ENCODE data around the gene PM20D1.

DNA sequence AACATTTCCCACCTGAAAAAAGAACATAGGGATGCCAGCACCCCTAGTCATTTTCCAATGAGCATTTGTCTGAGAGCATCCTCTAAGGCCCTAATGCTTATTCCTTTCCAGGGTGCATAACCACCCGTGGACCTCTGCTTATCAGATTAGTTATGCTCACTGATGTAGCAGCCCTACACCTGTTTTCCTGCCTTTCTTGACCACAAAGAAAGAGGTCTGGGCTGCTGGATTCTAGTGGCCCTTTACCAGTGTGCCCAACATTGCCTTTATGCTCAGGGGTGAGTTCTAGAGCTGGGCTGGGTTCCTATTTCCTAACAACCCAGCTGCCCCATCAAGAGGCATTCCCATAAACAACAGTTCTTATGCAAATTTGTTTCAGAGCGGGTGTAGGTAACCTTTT is 20.3 kb upstream of the PM20D1 start:
- TF ChIP-seq GATA2 (IDR thresholded peaks at IDR 0.05; ENCODE audit: low read depth, low read length) (no peak), GATA3 (IDR thresholded peaks at IDR 0.05; ENCODE audit: low read depth, low read length) (no peak)

Measured in SH-SY5Y (cell line).